HepG2 (cell line): Measurements from ENCODE around the gene GPC6.

Source experiments
- FOSL1 ChIP-seq: sonication (generic); formaldehyde crosslinking; IDR thresholded peaks from 2 replicates; pipeline ENCODE4 v1.9.0; 2021; ENCODE audit warnings: missing genetic modification reagents, borderline replicate concordance
- HNF1B ChIP-seq: sonication (generic); formaldehyde crosslinking; IDR thresholded peaks from 2 replicates; pipeline ENCODE4 v1.5.1; 2020; ENCODE audit warnings: mild to moderate bottlenecking, moderate library complexity, missing genetic modification reagents
- JUND ChIP-seq: sonication (generic); formaldehyde crosslinking; IDR thresholded peaks from 2 replicates; pipeline ENCODE4 v1.8.0; 2022; ENCODE audit warnings: mild to moderate bottlenecking, missing genetic modification reagents
- MBD4 ChIP-seq: IDR thresholded peaks from 2 replicates; pipeline ENCODE4 v1.6.1; 2012; ENCODE audit warnings: low read length, inconsistent platforms, borderline replicate concordance
- NFE2L2 ChIP-seq: fragments of 150-350 bp; IDR thresholded peaks from 2 replicates; pipeline ENCODE4 v1.6.1; 2014; ENCODE audit warnings: low read length
- POLR2A ChIP-seq, 2 experiments: IDR thresholded peaks; 2 replicates each; pipeline ENCODE4 v1.6.1; 2011; ENCODE audit warnings: low read depth in 2 of 2, low read length in 2 of 2, mild to moderate bottlenecking in 1 of 2, moderate library complexity in 1 of 2; ENCODE audit not compliant: insufficient read depth in 1 of 2
- RAD21 ChIP-seq: fragments of 450-650 bp; formaldehyde crosslinking; IDR thresholded peaks from 2 replicates; pipeline ENCODE4 v1.5.0; 2020; ENCODE audit warnings: mild to moderate bottlenecking
- SP1 ChIP-seq, 2 experiments: fragments of 450-650 bp in 1 of 2; sonication (generic) in 1 of 2; formaldehyde crosslinking in 1 of 2; IDR thresholded peaks; 2 replicates each; pipeline versions ENCODE4 v1.4.0 to v1.6.1; 2016 to 2020; ENCODE audit warnings: missing genetic modification reagents in 1 of 2
- ZBTB33 ChIP-seq: sonication (generic); formaldehyde crosslinking; IDR thresholded peaks from 2 replicates; pipeline ENCODE4 v1.4.0; 2020; ENCODE audit warnings: missing genetic modification reagents
- ZFP91 ChIP-seq: sonication (generic); formaldehyde crosslinking; IDR thresholded peaks from 2 replicates; pipeline ENCODE4 v1.9.0; 2022; ENCODE audit warnings: missing genetic modification reagents, mild to moderate bottlenecking, borderline replicate concordance
- ZNF503 ChIP-seq: sonication (generic); formaldehyde crosslinking; IDR thresholded peaks from 2 replicates; pipeline ENCODE4 v1.4.0; 2020; ENCODE audit warnings: missing genetic modification reagents

GRCh38 chr13:93708308-93709075 lies 481.9 kb downstream of the GPC6 start:
- TF ChIP-seq FOSL1 (CRISPR knock-in tag) (no peak), JUND (CRISPR knock-in tag) (no peak), ZNF503 (CRISPR knock-in tag) (no peak), ZFP91 (CRISPR knock-in tag) (no peak), MBD4 (no peak), NFE2L2 (no peak), ZBTB33 (no peak), HNF1B (no peak), RAD21 (CRISPR knock-in tag) (no peak), SP1 (IDR thresholded peaks at IDR 0.05) (no peak), SP1 (CRISPR knock-in tag; IDR thresholded peaks at IDR 0.05) (no peak), POLR2A (IDR thresholded peaks at IDR 0.05; ENCODE audit: insufficient read depth in 1 of 2, low read depth in 2 of 2, low read length in 2 of 2) (no peak)
